Testis (tissue), 2 donors: ENCODE data around the gene CD81.

Experiments used
- CTCF ChIP-seq, 3 experiments: fragments of 450-650 bp in 2 of 3; fragments of 200-600 bp in 1 of 3; sonication (generic) in 1 of 3; IDR thresholded peaks; one replicate each; pipeline ENCODE4 v1.5.1; 2016 to 2019; ENCODE audit warnings: antibody characterized with exemption in 3 of 3, mild to moderate bottlenecking in 2 of 3, moderate library complexity in 1 of 3
- POLR2A ChIP-seq: fragments of 450-650 bp; IDR thresholded peaks from one replicate; pipeline ENCODE4 v1.6.1; 2017; ENCODE audit warnings: antibody characterized with exemption, mild to moderate bottlenecking, moderate library complexity

- no peak for TF ChIP-seq CTCF (IDR thresholded peaks at IDR 0.05)
- TF ChIP-seq POLR2A: no peak
These were observed 46.4 kb upstream of the CD81 start for GRCh38 chr11:2330696-2331095.
